Adipose tissue (tissue), 3 donors: ENCODE data around the gene GPR35. TPM values are rescaled to one million over a fixed set of nuclear protein-coding genes. Genes with fewer than 3 reads are reported as not detected.
"Not testable (repeated sequence)": the region's sequence is repeated elsewhere in the genome, so short reads cannot be mapped to it uniquely, and the experiment has no call there.

Source experiments
- H3K27ac ChIP-seq: one replicate; pipeline ENCODE4 v1.5.1; 2013; ENCODE audit warnings: low read depth, low read length
- WGBS, 3 donors: extraction: QIAGEN DNeasy Blood & Tissue Kit; methylation state at CpG; one replicate each; pipeline ENCODE4 v1.1.7; 2013; 5-methylcytosine and 5-hydroxymethylcytosine counted together
- polyA plus RNA-seq, 3 donors: library from polyadenylated mRNA; stranded (reverse); fragments of 200-250 nt; gene quantifications; one replicate each; pipeline ENCODE4 v1.2.3, GENCODE V29; 2013
- donor health status: healthy with polysubstance abuse.
- donor health status: Bipolar disorder and iron deficiency.
- donor health status: healthy.

GPR35 gene
- polyA plus RNA-seq, 3 donors, result 0.60 to 2.3 (median 1.6) TPM

DNA sequence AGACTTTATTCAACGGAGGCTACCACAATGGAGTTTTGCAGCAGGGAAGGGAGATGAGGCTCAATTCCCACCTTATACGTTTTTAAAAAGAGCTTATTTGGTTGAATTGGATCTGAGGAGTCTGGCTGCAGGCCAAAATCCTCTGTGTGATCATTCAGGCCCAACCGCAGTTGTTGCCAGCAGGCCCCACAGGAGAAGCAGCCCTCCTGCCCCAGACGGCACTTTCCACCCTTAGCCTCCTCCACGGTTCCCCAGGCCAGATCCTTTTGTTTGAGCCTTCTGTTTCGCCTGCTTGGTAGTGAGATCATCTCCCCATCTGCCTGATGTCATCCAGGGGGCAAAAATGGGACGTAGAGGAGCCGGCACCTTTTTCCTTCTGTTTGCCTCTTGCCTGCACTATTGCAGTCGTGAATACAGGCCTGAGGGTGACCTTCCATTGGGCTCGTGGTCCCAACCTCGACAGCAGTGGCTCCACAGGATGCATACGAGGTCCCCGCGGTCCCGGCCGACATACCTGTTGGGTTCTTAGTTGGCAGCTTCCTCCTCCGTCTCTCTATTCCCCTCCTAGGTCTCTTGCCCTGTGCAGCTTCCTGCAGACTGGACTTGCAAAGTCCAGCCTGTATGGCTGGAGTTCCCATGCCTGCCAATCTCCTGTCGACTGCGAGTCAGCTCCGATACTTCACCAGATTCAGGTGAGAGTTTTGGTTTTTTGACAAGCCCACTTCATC, 9.3 kb upstream of the GPR35 start:
- WGBS, 3 donors, result 77 to 89% (median 80%) methylated on average over 19 to 20 of the region's 20 CpGs
- H3K27ac ChIP-seq, result no peak overlapping the region

GRCh38 chr2:240616860-240617666, 8.2 kb upstream of the GPR35 start:
- not testable (repeated sequence) for H3K27ac ChIP-seq
- WGBS, 3 donors, result 84 to 92% (median 88%) methylated on average over 4 to 5 of the region's 5 CpGs

DNA sequence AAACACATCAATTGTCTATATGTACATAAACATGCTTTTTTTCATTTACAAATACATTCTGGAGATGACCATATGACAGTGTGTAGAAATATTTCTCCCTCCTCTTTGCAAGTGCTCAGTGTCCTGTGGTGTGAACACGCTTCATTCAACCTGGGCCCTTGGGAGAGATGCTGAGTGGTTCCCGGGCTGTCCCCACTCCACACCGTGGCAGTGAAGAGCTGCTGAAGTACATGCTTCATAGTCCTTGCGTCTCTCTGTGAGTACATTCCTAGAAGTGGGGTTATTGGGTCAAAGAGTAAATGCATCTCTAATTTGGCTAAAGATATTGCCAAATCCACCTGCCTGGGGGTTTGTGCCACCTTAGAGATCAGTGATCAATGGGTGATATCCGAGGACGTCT, 6.5 kb upstream of the GPR35 start:
- no peak overlapping the region for H3K27ac ChIP-seq
- WGBS, 3 donors, result 80 to 93% (median 80%) methylated on average over 6 of the region's 6 CpGs

DNA sequence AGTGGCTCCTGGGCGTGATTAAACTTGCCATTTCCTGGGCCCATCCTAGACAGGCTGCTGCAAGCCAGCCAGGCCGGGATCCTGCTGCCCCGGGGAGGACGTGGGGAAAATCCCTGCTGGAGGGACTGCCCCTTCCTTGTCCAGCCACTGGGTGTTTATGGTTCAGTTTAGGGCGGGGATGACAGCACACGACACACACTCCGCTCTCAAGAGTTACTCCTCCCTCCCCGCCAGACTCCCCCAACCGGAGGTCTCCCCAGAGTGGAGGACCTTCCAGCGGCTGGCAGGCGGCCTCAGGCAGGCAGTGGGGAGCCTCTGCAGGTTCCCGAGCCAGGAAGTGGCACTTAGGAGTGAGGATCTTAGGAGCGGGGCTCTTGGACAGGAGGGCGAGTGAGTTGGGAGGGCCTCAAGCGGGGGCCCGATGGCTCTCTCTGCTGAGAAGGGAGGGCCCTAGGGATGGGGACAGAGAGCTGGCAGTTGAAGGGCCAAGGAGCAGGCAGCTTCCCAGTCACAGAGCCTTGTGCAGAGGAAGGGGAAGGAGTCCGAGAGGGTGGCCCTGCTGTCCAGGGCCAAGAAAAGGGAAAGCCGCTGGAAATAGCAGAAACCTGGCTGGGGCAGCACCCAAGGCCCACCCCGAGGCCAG, 5.7 kb upstream of the GPR35 start:
- 85 to 86% (median 86%) methylated on average over 19 of the region's 19 CpGs for WGBS, 3 donors

DNA sequence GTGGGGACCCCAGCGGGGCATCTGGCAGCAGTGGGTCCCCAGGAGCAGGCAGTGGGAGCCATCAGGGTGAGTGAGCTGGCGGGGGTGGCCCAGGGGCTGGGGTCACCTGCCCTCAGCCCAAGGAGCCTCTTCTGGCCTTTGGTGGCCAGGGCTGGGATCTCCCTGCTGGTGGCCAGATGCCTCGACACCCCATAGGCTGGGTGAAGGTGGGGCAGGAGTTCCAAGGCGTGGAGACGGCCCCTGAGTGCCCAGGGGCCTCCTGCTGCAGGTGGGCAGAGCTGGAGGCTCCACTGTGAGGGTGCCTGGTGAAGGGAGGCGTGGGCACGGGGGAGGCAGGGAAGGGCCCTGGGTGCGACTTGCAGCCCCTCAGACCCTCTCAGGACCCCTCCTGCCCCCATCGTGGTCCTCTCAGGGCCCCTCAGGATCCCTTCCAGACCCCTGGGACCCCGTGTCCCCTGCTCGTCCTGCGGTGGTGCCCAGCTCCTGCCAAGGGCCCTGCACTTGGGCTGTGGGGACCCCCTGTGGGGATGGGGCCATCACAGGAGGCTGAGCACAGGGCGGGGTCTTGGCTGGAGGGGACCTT, 5.0 kb upstream of the GPR35 start:
- H3K27ac ChIP-seq, result no peak overlapping the region
- WGBS, 3 donors, result 83 to 93% (median 84%) methylated on average over 12 to 13 of the region's 13 CpGs

More for the DNA sequence above, 5.7 kb upstream of the GPR35 start:
- no peak overlapping the region for H3K27ac ChIP-seq

GRCh38 chr2:240620859-240621258, 4.4 kb upstream of the GPR35 start:
- no peak overlapping the region for H3K27ac ChIP-seq
- WGBS, 3 donors, result 74 to 83% (median 76%) methylated on average over 7 of the region's 7 CpGs

- no peak overlapping the region for H3K27ac ChIP-seq
- WGBS, 3 donors, result 73 to 87% (median 74%) methylated on average over 9 of the region's 9 CpGs
Observed at GRCh38 chr2:240622060-240622411, 3.2 kb upstream of the GPR35 start.

DNA sequence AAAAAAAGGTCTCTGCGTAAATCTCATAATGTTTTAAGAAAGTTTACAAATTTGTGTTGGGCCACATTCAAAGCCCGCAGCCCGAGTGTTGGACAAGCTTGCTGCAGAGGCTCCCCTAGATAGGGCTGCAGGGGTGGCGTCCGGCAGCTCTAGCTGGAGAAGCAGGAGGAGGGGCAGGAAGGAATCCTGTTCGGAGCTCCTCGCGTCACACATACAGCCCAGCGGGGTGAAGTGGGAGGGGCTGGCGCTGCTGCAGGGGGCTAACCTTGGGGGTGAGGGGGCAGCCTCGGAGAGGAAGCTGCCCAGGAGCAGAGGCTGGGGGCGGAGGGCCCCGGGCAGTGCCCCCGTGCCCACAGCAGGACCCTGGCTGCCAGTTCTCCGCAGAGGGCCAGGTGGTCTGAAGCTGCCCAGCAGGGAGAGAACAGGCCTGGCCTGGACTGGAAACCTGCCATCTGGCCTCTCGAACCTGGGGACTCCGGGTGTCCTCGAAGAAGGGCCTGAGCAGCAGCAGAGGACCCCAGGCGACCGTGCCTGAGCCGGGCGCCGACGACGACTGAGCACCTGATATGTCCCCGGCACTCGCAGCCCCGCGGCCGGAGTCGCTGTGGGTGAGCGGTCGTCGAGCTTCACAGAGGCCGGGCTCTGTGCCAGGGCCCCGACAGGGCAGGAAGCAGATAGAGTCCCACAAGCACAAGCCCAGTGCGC, 2.6 kb upstream of the GPR35 start:
- H3K27ac ChIP-seq, result no peak overlapping the region
- 35 to 55% (median 36%) methylated on average over 35 to 37 of the region's 37 CpGs for WGBS, 3 donors

DNA sequence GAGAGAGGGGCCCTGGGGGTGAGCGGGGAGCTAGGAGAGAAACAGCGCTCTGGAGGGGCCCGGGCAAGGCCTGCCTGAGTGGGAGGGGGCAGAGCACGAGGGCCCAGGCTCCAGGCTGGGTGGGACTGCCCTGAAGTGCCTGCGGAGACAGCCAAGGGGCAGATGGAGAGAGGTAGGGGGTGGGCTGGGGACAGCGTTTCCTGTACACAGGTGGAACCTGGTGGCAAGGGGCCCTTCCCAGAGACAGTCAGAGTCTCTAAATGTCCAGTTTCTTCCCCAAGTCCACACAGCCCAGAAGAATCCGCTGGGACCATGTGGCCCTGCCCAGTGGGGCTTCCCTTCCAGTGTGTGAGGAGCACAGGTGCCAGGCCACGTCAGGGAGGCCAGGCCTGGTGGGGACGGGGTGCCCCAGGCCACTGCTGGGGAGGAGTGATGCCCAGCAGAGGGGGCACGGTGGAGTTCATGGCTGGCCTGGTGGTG, 1.7 kb upstream of the GPR35 start:
- no peak overlapping the region for H3K27ac ChIP-seq
- WGBS, 3 donors, result 77 to 85% (median 79%) methylated on average over 10 of the region's 10 CpGs

DNA sequence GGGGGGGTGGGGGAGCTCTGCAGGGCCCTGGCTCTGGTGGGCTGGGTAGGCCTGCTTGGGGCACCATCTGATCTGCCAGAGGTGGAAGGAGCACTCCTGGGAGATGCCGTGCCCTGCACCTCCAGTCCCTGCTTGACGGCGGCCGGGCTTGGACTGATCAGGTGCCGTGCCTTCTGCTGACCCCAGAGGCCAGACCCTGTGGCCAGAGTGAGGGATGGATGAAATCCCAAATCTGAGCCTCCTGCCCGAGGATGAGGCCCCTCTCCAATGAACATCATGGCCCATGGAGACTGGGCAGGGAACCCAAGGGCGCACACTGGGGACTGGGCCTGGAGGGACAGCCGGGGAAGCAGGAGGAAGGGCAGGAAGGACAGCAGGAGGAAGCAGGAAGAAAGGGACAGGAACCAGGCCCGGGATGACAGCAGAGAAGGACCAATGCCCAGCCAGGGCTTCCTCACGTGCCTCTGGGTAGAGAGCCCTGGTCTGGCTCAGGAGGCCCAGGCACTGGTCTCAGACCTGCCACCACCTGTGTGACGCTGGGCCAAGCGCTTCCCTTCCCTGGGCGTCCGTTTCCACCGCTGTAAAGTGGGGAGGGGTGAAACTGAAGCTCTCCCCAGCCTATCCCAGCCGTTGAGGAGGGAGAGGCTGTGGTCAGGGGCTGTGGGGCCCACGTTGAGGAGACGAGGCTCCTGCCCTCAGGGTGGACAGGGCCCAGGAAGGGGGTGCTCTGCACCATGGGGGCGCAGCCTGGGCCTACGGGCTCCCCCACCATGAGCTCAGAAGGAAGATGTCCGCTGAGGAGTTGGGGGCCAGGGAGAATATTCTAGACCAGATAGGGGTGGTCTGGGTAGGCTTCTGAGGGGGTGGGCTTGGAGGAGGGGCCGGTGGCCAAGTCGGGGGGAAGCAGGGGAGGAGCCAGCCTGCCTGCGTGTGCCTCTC, 1.0 kb upstream of the GPR35 start:
- no peak overlapping the region for H3K27ac ChIP-seq
- WGBS, 3 donors, result 59 to 76% (median 64%) methylated on average over 24 of the region's 24 CpGs

DNA sequence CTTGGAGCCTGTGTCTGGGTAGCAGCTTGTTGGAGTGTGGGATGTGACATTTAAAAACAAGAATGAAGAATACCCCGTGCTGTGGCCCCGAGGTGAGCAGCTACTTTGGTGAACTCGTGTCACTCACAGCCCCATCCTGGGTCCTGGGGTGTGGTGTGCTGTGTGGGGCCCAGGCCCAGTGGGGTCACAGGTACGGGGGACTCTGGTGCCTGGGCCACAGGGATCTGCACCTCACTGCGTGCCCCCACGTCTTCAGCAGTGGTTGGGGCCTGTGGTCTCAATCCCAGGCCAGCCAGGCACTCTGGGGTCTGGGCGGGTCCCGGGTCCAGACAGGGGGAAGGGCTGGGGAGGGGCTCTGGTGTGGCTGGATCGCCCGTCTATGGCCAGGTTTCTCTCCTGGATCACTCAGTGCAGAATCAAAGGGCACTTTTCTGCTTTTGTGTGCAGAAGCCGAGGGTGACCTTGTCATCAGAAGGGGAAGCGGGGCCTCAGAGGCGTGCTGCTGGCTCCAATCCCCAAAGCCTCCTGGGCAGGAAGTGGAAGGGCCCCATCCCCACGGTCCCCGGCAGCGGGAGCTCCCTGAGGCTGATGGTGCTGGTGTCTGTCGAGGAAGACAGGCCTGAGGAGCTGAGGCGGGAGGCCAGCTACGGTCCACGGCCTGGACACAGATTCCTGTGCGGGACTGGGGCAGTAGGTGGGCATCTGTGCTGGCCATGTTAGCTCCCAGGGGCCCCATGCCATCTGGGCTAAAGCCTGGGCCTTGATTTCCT, 1.4 kb downstream of the GPR35 start:
- no peak overlapping the region for H3K27ac ChIP-seq
- WGBS, 3 donors, result 36 to 52% (median 38%) methylated on average over 21 of the region's 21 CpGs

DNA sequence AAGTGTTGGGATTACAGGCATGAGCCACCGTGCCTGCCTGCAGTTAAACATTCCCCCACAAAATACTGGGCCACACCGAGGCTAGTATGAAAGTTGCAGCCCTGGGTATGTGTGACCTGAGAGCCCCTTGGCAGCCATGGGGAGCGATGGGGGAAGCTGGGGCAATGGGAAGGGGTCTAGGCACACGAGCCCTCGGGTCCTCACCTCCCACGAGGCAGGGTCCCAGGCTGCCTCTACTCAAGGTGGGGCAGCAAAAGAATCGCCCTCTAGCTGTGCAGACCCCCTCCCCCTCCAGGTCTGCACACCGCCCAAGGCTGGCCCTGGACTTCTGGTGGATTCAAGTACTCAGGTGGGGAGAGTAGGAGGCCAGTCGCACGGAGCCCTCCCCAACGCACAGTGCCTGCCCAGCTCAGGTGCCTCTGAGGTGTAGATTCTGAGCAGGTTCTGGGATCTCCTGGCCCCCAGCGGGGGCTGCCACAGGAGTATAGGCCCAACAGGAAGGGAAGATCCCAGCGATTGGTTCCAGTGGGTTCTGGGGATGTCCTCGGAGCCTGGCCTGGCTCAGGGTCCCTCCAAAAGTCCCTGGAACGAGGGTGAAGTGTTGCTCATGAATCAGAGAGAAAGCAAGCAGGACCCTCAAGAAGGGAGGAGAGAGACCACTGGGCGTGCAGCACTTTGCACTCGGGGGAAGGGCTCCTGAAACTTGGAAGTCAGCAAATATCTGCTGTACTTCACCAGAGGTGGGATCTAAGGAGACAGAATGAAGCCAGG, 2.6 kb downstream of the GPR35 start:
- no peak overlapping the region for H3K27ac ChIP-seq
- 88 to 93% (median 92%) methylated on average over 16 to 17 of the region's 17 CpGs for WGBS, 3 donors

DNA sequence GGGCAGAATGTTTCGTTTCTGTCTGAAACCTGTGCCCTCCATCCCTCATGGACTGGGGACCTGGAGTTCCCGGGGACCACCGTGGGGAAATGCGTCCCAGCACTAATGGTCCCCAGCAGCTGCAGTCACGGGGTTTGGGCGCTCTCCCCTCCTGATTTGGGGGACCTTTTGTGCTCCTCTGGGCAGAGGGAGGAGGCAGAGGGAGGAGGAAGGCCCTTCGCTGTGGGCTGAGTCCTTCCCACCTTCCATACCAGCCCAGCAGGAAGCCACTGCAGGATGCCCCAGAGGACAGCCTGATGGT, 3.2 kb downstream of the GPR35 start:
- WGBS, 3 donors, result 84 to 92% (median 85%) methylated on average over 6 to 7 of the region's 7 CpGs
- no peak overlapping the region for H3K27ac ChIP-seq

DNA sequence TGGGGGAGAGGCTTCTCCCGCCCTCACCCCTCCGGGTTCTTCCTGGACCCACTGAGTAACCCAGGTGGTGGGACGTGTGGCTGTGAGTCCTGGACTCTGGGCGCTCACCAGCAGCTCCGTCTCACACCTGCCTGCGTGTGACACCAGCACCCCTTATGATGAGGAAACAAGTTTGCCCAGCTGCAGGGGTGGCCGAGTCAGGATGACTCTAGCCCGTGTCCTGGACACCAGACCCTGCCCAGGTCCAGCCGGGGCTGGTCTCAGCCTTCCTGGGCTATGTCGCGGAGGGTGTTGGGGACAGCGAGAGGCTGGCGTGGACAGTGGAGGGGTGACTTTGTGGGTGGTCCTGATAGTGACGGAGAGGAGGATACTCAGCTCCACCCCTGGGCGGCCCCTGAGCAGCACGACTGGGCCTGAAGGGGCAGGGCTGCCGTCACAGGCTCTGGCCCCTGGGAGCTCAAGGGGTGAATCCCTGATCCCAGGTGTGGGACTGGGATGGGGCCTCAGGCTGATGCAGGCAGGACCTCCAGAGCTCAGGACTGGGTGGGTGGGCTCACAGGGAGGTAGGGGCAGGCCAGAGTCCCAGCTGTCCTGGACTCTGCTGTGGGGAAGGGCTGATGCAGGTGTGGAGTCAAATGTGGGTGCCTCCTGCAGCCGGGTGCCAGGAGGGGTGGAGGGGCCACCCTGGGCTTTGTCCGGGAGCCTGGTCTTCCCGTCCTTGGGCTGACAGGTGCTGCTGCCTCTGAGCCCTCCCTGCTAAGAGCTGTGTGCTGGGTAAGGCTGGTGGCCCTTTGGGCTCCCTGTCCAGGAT, 3.7 kb downstream of the GPR35 start:
- H3K27ac ChIP-seq, result no peak overlapping the region
- WGBS, 3 donors, result 63 to 76% (median 64%) methylated on average over 20 of the region's 20 CpGs

DNA sequence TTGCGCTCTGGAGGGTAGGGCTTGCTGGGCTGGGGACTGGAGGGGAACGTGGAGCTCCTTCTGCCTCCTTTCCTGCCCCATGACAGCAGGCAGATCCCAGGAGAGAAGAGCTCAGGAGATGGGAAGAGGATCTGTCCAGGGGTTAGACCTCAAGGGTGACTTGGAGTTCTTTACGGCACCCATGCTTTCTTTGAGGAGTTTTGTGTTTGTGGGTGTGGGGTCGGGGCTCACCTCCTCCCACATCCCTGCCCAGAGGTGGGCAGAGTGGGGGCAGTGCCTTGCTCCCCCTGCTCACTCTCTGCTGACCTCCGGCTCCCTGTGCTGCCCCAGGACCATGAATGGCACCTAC, 4.3 kb downstream of the GPR35 start:
- WGBS, 3 donors, result 77 to 88% (median 84%) methylated on average over 5 of the region's 5 CpGs
- H3K27ac ChIP-seq, result no peak overlapping the region
